Mesenchymal stem cell (in vitro differentiated cells and primary cell): ENCODE results near the gene C2CD4C.

ENCODE experiments used
- DNase-seq: peaks from one replicate; pipeline ENCODE4 v3.0.0-alpha.2; 2013
- H2AFZ ChIP-seq: one replicate; pipeline ENCODE4 v1.6.1; 2013; ENCODE audit warnings: low read depth, mild to moderate bottlenecking, control low read depth, inconsistent platforms, low read length, moderate library complexity
- H2AK5ac ChIP-seq: 2 replicates; pipeline ENCODE4 v1.6.1; 2013; ENCODE audit warnings: low read length, moderate library complexity, mild to moderate bottlenecking, inconsistent platforms; ENCODE audit not compliant: severe bottlenecking
- H2BK120ac ChIP-seq: one replicate; pipeline ENCODE4 v1.6.1; 2013; ENCODE audit warnings: low read depth, mild to moderate bottlenecking, inconsistent platforms, low read length, moderate library complexity
- H2BK12ac ChIP-seq, 2 experiments: one replicate each; pipeline ENCODE4 v1.6.1; 2013; ENCODE audit warnings: inconsistent platforms in 2 of 2, low read length in 2 of 2, mild to moderate bottlenecking in 2 of 2, moderate library complexity in 2 of 2, control low read depth in 1 of 2
- H2BK15ac ChIP-seq: one replicate; pipeline ENCODE4 v1.6.1; 2013; ENCODE audit warnings: mild to moderate bottlenecking, low read depth, inconsistent platforms; ENCODE audit not compliant: poor library complexity, severe bottlenecking
- H2BK5ac ChIP-seq: 2 replicates; pipeline ENCODE4 v1.6.1; 2013; ENCODE audit warnings: low read depth, mild to moderate bottlenecking, low read length, control low read depth, inconsistent platforms; ENCODE audit not compliant: poor library complexity, severe bottlenecking
- H3K14ac ChIP-seq, 2 experiments: one replicate each; pipeline ENCODE4 v1.6.1; 2013; ENCODE audit warnings: inconsistent platforms in 2 of 2, low read length in 2 of 2, control low read depth in 1 of 2, mild to moderate bottlenecking in 1 of 2, moderate library complexity in 1 of 2
- H3K18ac ChIP-seq, 2 experiments: one replicate each; pipeline ENCODE4 v1.6.1; 2013; ENCODE audit warnings: inconsistent platforms in 2 of 2, low read length in 2 of 2, control low read depth in 1 of 2, low read depth in 1 of 2, mild to moderate bottlenecking in 1 of 2
- H3K23ac ChIP-seq, 2 experiments: one replicate each; pipeline ENCODE4 v1.6.1; 2013; ENCODE audit warnings: inconsistent platforms in 2 of 2, low read length in 2 of 2, mild to moderate bottlenecking in 2 of 2, moderate library complexity in 2 of 2, control low read depth in 1 of 2
- H3K27ac ChIP-seq: 2 replicates; pipeline ENCODE4 v1.5.1; 2013; ENCODE audit warnings: mild to moderate bottlenecking, moderate library complexity, low read length, control low read depth, inconsistent platforms; ENCODE audit not compliant: poor library complexity, severe bottlenecking
- H3K27me3 ChIP-seq, 2 experiments: 2 replicates each; pipeline versions ENCODE4 v1.6.1 to v1.7.0; 2013; ENCODE audit warnings: low read length in 2 of 2, mild to moderate bottlenecking in 2 of 2, moderate library complexity in 2 of 2, control low read depth in 1 of 2, inconsistent platforms in 1 of 2; ENCODE audit not compliant: control insufficient read depth in 1 of 2, insufficient read depth in 1 of 2
- H3K36me3 ChIP-seq, 2 experiments: 2 replicates each; pipeline versions ENCODE4 v1.6.1 to v1.7.0; 2013; ENCODE audit warnings: low read length in 2 of 2, control low read depth in 1 of 2, inconsistent platforms in 1 of 2, low read depth in 1 of 2, mild to moderate bottlenecking in 1 of 2; ENCODE audit not compliant: insufficient read depth in 2 of 2, control insufficient read depth in 1 of 2
- H3K4ac ChIP-seq, 2 experiments: one replicate each; pipeline ENCODE4 v1.6.1; 2013; ENCODE audit warnings: inconsistent platforms in 2 of 2, low read length in 2 of 2, mild to moderate bottlenecking in 2 of 2, moderate library complexity in 2 of 2, control low read depth in 1 of 2, low read depth in 1 of 2
- H3K4me1 ChIP-seq: 2 replicates; pipeline ENCODE4 v1.6.1; 2013; ENCODE audit warnings: low read depth, low read length, control low read depth; ENCODE audit not compliant: control insufficient read depth, insufficient read depth
- H3K4me2 ChIP-seq: 2 replicates; pipeline ENCODE4 v1.6.1; 2013; ENCODE audit warnings: low read length, mild to moderate bottlenecking, inconsistent platforms; ENCODE audit not compliant: poor library complexity, severe bottlenecking
- H3K4me3 ChIP-seq, 2 experiments: 2 replicates each; pipeline versions ENCODE4 v1.5.1 to v1.7.0; 2013; ENCODE audit warnings: low read length in 2 of 2, mild to moderate bottlenecking in 2 of 2, control low read depth in 1 of 2, low read depth in 1 of 2; ENCODE audit not compliant: insufficient read depth in 1 of 2
- H3K79me1 ChIP-seq: replicated peaks from 2 replicates; pipeline ENCODE4 v1.6.1; 2013; ENCODE audit warnings: mild to moderate bottlenecking, control low read depth, low read length, inconsistent platforms; ENCODE audit not compliant: poor library complexity, severe bottlenecking
- H3K9ac ChIP-seq: 2 replicates; pipeline ENCODE4 v1.7.0; 2013; ENCODE audit warnings: mild to moderate bottlenecking, low read length, moderate library complexity
- H3K9me3 ChIP-seq: 2 replicates; pipeline ENCODE4 v1.7.0; 2013; ENCODE audit warnings: mild to moderate bottlenecking, low read length; ENCODE audit not compliant: control insufficient read depth
- H4K8ac ChIP-seq: one replicate; pipeline ENCODE4 v1.6.1; 2013; ENCODE audit warnings: inconsistent platforms, mild to moderate bottlenecking, low read length, moderate library complexity
- H4K91ac ChIP-seq: one replicate; pipeline ENCODE4 v1.6.1; 2013; ENCODE audit warnings: mild to moderate bottlenecking, low read length, inconsistent platforms
- WGBS: methylation state at CpG from one replicate; pipeline ENCODE4 v1.1.7; 2013; ENCODE audit warnings: mixed read lengths; 5-methylcytosine and 5-hydroxymethylcytosine counted together

Gene C2CD4C

GRCh38 chr19:375395-376110, 33.4 kb downstream of the C2CD4C start:
- H3K18ac ChIP-seq: no peak overlapping the region

GRCh38 chr19:374886-375235, 34.1 kb downstream of the C2CD4C start:
- Histone ChIP-seq H3K4me2 (no peak overlapping the region), H2BK5ac (no peak overlapping the region), H3K23ac (no peak overlapping the region), H3K4ac (no peak overlapping the region), H3K27ac (no peak overlapping the region), H3K27me3 (peaks cover 65 to 67% of the 10 kb centered on the region in 2 experiments), H2BK15ac (no peak overlapping the region), H3K4me3 (no peak overlapping the region), H3K9ac (no peak overlapping the region), H3K36me3 (peaks cover 0 to 3% of the 10 kb centered on the region in 2 experiments), H4K91ac (no peak overlapping the region), H3K14ac (no peak overlapping the region), H3K4me1 (no peaks in the 10 kb centered on the region), H3K18ac (no peak overlapping the region), H2BK12ac (no peak overlapping the region), H2BK120ac (no peak overlapping the region), H4K8ac (no peak overlapping the region), H2AFZ (no peak overlapping the region), H3K79me1 (no peaks in the 10 kb centered on the region), H3K9me3 (no peaks in the 10 kb centered on the region), H2AK5ac (no peak overlapping the region)
- 68% methylated on average over 17 of the region's 17 CpGs for WGBS
- no peak for DNase-seq

More at GRCh38 chr19:375395-376110, 33.4 kb downstream of the C2CD4C start:
- H3K4me1 ChIP-seq: no peaks in the 10 kb centered on the region
- H3K23ac ChIP-seq: no peak overlapping the region
- no peak overlapping the region for H4K91ac ChIP-seq
- no peak overlapping the region for H3K14ac ChIP-seq
- 89% methylated on average over 43 of the region's 43 CpGs for WGBS
- H3K9me3 ChIP-seq: no peaks in the 10 kb centered on the region
- H3K27me3 ChIP-seq: peaks cover 65 to 67% of the 10 kb centered on the region in 2 experiments
- H3K27ac ChIP-seq: no peak overlapping the region
- H3K79me1 ChIP-seq: no peaks in the 10 kb centered on the region
- no peak overlapping the region for H2BK120ac ChIP-seq
- H3K4ac ChIP-seq: no peak overlapping the region
- DNase-seq: no peak
- no peak overlapping the region for H3K9ac ChIP-seq
- no peak overlapping the region for H2AK5ac ChIP-seq
- H3K4me2 ChIP-seq: no peak overlapping the region
- H3K36me3 ChIP-seq: peaks cover 0 to 3% of the 10 kb centered on the region in 2 experiments
- no peak overlapping the region for H2BK15ac ChIP-seq
- no peak overlapping the region for H2AFZ ChIP-seq
- H2BK5ac ChIP-seq: no peak overlapping the region
- no peak overlapping the region for H4K8ac ChIP-seq
- no peak overlapping the region for H2BK12ac ChIP-seq
- H3K4me3 ChIP-seq: no peak overlapping the region

- Histone ChIP-seq H4K8ac (no peak overlapping the region), H2BK12ac (no peak overlapping the region), H2BK15ac (no peak overlapping the region), H3K27ac (no peak overlapping the region), H2BK120ac (no peak overlapping the region), H3K4me2 (no peak overlapping the region), H3K36me3 (peaks cover 0 to 3% of the 10 kb centered on the region in 2 experiments), H3K4ac (no peak overlapping the region), H3K9ac (no peak overlapping the region), H2BK5ac (no peak overlapping the region), H3K4me1 (no peaks in the 10 kb centered on the region), H4K91ac (no peak overlapping the region), H3K27me3 (peaks cover 68% of the 10 kb centered on the region in 2 experiments), H2AK5ac (no peak overlapping the region), H3K18ac (no peak overlapping the region), H2AFZ (no peak overlapping the region), H3K23ac (no peak overlapping the region), H3K4me3 (no peak overlapping the region), H3K9me3 (no peaks in the 10 kb centered on the region), H3K79me1 (no peaks in the 10 kb centered on the region), H3K14ac (no peak overlapping the region)
- no peak for DNase-seq
- WGBS: 83% methylated on average over 22 of the region's 23 CpGs
These were observed 34.6 kb downstream of the C2CD4C start for GRCh38 chr19:374183-374885.

DNA sequence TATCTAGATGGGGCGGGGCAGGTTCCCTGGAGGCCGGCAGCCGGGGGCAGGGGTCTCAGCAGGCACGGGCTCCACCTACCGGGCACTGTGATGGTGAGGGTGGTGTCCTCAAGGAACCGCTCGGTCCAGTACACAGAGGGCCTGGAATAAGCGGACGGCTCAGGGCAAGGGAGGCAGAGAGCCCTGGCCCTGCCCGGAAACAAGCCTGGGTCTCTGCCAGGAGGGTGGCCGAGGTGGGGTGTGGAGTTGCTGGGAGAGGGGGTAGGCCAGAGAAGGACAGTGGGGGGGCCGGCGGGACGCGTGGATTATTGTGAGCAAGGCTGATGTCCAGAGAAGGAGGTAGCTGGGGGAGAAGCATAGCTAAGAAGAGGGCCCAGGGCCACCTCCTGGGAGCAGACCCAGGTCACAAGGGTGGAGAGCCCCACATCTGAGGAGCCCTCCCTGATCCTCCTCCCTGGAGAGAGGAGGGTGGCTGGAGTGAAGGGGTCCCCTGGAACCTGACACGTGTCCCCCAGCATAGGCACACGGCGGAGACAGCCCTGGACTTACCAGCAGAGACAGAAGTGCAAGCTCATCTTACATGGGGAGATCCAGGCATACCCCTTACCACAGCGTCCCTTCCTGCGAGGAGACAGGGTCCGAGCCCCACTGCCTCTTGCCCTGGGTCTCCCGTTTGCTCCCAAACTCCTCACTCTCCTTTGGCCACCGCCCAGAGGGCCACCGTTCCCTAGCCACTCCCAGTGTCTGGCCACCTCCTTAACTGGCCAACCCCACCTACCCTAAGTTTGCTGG, 35.4 kb downstream of the C2CD4C start:
- H4K8ac ChIP-seq: no peak overlapping the region
- H2AFZ ChIP-seq: no peak overlapping the region
- no peak overlapping the region for H3K4me3 ChIP-seq
- peaks cover 0 to 3% of the 10 kb centered on the region in 2 experiments for H3K36me3 ChIP-seq
- peak overlapping the region; percentile 19 for H2BK120ac ChIP-seq
- H3K23ac ChIP-seq: no peak overlapping the region
- H2BK5ac ChIP-seq: no peak overlapping the region
- DNase-seq: no peak
- H3K79me1 ChIP-seq: no peaks in the 10 kb centered on the region
- H3K18ac ChIP-seq: no peak overlapping the region
- H3K4me2 ChIP-seq: no peak overlapping the region
- H4K91ac ChIP-seq: no peak overlapping the region
- H3K14ac ChIP-seq: peak overlapping the region in 1 of 2 experiments; percentile 79
- H2BK12ac ChIP-seq: no peak overlapping the region
- peaks cover 70 to 71% of the 10 kb centered on the region in 2 experiments for H3K27me3 ChIP-seq
- no peak overlapping the region for H2AK5ac ChIP-seq
- H3K4me1 ChIP-seq: no peaks in the 10 kb centered on the region
- H3K9ac ChIP-seq: no peak overlapping the region
- H2BK15ac ChIP-seq: no peak overlapping the region
- no peaks in the 10 kb centered on the region for H3K9me3 ChIP-seq
- H3K4ac ChIP-seq: no peak overlapping the region
- H3K27ac ChIP-seq: no peak overlapping the region
- WGBS: 85% methylated on average over 21 of the region's 24 CpGs
